T-helper 22 cell (primary cell): ENCODE measurements around the gene FRRS1L.
"Not testable (repeated sequence)": the region's sequence is repeated elsewhere in the genome, so short reads cannot be mapped to it uniquely, and the experiment has no call there.

ENCODE experiments used
- DNase-seq: peaks from one replicate; pipeline ENCODE4 v3.0.0-alpha.2; 2020; ENCODE audit warnings: low read depth

Gene FRRS1L

DNA sequence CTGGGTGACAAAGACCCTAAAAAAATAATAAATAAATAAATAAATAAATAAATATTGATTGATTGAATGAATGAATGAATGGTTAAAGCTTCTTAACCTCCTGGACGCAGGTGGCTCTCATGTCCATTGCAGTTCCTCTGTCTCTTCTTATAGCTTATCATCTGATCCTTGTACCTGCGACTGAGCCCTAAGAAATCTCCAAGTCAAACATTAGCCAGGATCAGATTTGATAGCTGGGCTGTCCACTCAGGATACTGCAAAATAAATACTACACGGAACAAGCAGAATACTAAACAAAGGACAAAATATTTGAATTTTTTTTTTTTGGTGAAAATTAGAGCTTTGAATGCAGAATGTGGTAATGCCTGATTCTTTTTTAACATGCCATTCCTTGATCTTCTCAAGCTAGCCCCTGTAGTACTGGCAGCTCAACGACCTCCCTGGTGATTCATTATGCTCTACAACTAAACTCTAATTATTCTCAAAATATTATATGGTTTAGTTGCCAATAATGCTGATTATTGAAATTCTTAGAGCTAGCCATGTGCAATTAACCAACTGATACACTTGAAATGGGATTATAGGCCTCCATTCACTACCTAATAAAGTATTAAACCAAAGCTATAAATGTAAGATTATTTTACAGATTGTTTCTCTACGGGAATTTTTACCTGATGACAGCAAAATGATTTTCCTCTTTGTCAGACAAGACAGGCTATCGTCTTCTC lies 37.4 kb downstream of the FRRS1L start:
- DNase-seq = no peak

DNA sequence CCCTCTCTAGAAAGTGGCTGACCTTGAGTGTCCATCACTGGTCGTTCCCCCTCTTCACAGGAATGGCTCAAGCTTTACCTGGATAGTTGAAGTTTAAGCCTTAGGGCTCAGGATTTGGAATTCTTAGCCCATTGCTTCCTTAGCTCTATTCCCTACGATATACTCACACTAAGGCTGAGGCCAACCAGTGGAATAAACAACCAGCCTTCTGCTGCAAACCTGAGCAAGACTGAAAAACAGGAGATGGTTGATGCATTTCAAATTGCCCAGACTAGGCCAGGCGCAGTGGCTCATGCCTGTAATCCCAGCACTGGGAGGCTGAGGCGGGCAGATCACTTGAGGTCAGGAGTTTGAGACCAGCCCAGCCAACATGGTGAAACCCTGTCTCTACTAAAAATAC lies 40.4 kb downstream of the FRRS1L start:
- not testable (repeated sequence) for DNase-seq

DNA sequence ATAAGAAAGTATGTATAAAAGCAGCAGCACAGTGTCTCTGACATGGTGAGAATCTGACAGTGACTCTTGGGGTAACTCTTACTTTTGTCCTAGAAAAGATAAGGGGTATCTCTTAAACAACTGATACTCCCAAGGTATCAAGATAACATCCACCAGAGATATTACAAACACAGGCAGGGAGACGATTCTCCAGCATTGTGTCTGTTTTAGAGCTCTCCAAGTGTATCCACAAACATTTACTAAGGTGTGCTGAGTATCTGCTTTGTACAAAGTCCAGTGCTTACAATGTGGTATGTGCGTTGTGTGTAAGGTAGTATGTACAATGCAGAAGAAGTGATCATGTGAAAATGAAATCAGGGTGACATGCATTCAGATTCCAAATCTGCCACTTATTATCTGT lies 42.9 kb downstream of the FRRS1L start:
- DNase-seq = no peak

- no peak for DNase-seq
Observed at GRCh38 chr9:109122726-109123621, 44.1 kb downstream of the FRRS1L start.

GRCh38 chr9:109121232-109121796 lies 45.7 kb downstream of the FRRS1L start:
- DNase-seq = no peak

DNA sequence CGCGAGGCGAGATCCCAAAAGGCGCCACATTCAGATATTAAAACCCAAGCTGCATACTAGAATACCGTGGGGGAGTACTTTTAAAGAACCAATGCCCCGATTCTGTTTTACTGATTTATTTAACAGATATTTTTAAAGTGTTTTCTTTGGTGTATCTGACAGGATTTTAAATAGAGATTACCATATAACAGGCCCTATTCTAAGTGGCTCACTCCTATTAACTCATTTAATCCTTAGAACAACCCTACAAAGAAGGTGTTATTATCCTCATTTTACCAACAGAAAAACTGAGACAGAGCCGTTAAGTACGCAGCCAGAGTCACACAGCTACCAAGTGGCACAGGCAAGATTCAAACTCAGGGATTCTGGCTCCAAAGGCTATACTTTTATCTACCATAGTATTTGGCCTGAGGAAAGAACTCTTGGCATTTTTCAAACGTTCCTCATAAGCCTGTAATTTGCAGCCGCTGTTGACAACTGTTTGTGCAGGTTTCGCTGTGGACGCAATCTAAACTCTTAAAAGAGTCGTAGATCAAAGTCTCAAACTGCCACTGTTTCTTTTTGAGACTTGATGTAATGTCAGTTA lies 46.8 kb downstream of the FRRS1L start:
- no peak for DNase-seq

GRCh38 chr9:109119439-109120203 lies 47.4 kb downstream of the FRRS1L start, which contains the start of gene TMEM245:
TMEM245 (minus strand) TSS chr9:109119947; CDS start chr9:109119913, 34 bp downstream.
- peak; percentile 93 for DNase-seq

DNA sequence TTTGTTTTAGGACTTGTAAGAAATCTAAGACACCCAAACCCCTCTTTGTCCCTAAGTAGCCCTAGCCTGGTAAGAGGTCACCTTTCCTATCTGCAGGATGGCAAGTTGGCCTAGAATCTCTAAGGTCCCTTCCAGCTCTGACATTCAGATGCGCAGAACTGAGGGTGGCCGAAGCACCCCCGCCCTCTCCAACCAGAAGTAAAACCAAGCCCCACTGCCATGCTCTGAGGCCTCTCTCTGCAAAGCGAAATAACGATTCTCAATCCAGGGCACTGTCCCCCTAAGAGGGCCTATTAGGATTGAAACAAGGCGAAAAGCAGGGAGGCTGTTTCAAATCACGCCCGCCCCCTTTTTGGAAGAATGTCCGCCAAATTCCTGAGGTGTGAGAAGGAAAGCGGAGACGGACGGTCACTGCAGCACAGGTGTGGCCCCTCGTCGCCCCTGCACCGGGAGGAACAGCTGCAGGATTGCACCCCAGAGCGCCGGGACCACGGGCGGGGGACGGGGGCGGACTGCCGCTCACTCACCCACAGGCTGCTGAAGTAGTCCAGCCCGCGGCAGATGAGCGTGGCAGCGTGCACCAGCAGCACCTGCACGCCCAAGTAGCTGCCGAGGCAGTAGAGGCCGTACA lies 48.1 kb downstream of the FRRS1L start:
- no peak for DNase-seq

DNA sequence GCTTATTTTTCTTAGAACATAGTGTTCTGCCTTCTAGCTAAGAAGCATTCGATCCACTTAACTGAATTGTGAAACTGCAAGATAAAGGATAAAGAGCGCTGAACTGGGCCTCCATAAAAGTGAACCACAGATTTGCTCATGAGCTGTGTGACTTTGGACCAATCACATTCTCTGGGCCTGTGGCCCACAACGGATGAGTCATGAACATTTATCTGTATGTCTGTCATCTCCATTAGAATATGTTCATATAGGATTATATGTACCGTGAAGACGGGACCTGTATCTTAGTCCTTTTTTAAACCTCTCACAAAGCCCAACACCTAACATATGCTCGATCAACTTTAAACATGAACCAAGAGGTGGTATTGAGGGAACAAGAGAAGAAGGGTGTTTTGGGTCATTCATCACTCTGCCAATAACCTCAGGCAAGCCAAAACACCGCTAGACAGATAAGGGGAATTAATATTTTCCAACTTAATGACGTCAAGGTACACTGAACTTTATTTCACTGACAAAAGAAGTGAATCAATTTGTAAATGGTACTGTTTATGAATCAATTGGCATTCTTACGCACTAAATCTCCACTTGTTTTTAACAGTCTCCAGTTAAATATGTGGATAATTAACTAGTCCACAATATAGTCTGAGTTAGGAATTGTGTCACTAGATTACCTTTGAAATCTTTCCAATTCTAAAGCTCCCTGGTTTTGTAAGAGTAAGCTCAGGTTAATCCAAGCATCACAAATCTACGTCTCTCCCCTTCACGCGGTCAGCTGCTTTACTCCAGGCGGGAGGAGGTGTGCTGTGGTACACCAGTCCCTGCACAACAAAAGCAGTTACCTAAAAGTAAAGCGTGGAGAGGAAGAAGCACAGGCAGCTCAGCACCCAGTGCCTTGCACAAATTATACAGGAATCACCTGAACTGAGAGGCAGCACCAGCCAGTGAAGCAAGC lies 48.9 kb downstream of the FRRS1L start:
- peak; percentile 35 for DNase-seq

DNA sequence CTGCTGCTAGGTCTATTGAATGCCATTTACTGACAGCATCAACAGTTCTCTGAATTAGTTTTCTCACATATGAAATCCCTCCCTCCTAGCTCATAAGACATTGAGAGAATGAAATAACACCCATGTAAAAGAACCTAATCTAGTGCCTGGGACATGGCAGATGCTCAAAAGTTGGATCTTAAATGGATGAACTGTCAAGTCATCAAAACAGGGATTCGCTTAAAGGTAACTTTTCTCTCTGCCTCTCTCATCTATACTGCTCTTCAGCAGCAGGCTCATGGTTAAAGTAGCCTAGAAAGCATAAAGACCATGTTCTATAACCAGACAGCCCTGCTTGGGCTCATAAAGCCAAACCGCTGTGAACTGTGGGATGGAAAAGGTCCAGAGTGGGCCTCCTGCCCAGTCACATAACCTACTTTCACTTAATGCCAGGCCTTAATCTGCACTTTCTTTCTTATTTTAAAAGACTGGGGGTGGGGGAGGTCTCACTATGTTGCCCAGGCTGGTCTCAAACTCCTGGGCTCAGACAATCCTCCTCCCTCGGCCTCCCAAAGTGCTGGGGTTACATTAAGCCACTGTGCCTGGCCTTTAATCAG lies 51.0 kb downstream of the FRRS1L start:
- DNase-seq = no peak

DNA sequence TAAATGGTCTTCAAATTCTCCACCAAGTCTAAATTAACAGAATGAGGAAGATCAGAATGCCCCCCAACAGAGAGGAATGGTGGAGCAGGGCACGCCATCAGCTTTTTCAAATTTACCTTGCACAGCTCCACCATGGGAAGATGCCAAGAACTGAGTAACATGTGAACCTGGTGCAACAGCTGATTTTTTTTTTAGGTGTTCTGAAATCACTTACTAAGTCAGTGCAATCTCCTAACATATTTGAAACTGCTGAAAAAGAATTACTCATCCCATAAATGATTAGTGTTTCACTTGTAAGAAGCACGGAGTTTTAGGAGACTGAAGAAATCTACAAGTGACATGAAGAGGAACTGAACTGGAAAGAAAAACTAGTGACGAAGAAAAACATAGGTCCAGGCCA lies 52.4 kb downstream of the FRRS1L start:
- DNase-seq = no peak

- DNase-seq = no peak
Observed at GRCh38 chr9:109113892-109114609, 53.0 kb downstream of the FRRS1L start.

DNA sequence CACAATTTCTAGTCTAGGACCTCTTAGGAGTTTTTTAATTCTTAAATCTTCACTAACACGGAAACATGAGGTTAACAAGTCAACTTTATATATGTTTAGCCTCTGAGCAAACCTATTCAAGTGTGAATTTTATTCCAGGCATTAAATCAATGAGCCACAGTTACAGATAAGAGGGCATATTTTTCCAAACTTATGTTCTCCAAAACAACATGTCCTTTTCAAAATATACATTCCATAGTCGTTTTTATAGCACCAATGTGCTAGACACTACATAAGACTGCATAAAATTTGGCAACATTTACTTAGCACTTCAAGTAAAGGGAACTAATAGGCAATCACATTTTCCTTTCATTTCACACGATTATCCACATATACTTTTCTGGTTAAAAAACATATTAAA lies 53.8 kb downstream of the FRRS1L start:
- DNase-seq = no peak

DNA sequence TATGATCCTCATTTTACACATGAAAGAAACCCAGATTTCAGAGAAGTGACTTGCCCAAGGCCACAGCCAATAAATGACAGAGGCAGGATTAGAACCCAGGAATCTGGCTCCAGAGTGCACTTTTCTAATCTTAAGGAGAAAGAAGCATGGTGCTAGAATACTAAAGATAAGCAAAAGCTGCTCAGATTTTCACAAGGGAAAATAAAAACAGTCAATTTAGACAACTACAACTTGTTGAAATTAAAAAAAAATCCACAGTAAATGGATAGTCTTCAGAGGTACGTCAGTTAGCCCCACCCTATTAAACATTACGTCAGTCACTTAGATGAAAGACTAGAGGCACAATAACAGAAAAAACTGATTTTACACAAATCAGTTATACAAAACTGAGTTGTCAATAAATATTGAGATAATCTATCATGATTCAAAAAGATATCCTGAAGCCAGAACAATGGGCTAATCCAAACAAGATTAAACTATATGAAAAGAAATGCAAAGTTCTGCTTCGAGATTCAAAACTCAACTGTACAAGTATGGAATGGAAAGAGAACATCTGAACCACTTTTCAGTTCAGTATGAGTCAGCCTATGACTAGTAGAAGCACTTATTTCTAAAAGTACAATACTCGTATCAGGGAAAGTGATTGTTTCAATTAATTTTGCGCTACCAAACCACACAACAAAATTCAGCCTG lies 56.6 kb downstream of the FRRS1L start:
- no peak for DNase-seq

DNA sequence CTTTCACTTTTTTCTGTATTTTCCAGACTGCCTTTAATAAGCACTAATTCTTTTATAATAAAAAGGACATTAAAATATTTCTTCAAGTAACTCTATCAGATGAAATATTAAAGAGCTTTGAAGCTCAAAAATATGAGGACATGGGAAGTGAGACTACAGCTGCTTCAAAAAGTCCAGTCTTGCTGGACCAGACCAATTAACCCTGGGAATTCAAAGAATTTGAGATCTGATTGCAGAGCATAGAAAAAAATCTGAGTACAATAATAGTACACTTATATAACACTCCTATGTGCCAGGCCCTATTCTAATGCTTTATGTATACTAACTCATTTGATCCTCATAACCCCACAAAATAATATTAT lies 57.1 kb downstream of the FRRS1L start:
- DNase-seq = no peak

DNA sequence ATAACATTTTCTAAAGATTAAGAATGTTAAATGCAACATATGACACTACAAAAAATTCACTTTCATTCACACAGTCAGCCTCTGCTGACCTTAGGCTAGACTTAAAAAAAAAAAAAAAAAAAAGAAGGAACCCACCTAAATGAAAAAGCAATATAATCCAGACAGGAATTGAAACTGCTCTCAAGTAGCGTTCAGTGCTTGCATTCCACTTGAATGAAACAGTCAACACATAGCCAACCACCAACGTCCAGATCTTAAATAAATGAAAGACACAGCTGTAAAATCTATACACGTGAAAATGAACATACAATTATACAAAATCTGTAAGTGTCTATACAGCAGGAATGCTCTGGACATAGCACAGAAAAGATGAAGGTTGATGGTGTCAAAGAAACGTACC lies 58.7 kb downstream of the FRRS1L start:
- no peak for DNase-seq

DNA sequence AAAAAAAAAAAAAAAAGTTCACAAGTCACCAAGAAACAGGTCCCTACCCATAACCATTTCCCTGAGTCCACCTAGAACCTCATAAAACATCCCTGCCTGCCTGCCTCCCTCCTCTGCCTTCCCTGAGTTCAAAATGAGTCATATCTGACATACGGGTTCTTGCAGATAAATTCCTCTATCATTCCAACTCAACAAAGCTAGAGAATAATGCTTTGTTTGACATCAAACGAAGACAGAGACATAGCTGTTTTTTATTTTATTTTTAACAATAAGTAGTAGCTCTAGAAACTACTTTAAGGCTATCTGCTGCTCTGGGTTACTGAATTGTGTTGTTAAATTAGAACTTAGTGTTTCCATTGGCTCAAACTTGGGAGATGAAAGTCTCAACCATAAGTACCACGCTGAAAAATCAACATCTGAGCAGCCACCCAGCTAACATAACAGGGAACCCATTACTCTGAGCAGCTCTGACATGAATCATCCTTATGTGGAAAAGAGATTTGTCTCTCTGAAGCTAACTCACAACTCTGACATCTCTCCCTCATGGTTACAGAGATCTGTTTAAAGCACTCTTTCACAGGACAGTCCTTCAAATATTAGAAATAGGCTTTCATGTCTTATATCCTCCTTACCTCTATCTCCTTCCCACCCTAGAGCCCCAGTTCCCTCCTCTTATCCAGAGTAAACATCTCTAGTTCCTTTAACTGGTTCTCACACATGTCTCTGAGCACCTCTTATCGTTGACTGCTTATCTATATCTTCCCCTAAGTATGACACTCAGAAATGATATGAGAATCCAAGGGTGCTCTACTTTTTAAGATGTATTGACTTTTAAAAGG lies 59.4 kb downstream of the FRRS1L start:
- no peak for DNase-seq

DNA sequence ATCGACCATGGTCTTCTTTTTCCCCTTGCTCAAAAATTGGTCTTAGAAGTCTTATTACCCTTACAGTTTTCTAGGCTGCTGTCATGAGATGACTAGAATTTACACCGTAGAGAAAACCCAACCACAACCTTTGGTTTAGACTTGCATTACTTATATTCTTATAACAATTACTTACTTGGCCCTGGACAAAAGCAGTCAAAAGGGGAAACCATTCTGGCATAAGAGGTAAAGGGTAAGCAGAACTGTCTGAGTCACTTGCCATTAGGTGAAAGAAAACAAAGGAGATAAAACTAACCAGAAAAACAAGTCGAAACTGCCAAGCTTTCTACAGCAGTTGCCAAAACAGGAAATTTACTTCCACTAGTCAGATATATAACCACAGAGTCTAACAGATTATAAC lies 65.2 kb downstream of the FRRS1L start:
- no peak for DNase-seq
